SIG-M5 treated with dmso at 0.1 percent for 504 hours (cell line): Measurements from ENCODE around the gene TSC2.
"Not testable (repeated sequence)": the region's sequence is repeated elsewhere in the genome, so short reads cannot be mapped to it uniquely, and the experiment has no call there.

Source experiments
- DNase-seq: peaks from one replicate; lab custom pipeline; 2025; ENCODE audit not compliant: unreplicated experiment; lab: John Stamatoyannopoulos, UW

TSC2 gene

DNA sequence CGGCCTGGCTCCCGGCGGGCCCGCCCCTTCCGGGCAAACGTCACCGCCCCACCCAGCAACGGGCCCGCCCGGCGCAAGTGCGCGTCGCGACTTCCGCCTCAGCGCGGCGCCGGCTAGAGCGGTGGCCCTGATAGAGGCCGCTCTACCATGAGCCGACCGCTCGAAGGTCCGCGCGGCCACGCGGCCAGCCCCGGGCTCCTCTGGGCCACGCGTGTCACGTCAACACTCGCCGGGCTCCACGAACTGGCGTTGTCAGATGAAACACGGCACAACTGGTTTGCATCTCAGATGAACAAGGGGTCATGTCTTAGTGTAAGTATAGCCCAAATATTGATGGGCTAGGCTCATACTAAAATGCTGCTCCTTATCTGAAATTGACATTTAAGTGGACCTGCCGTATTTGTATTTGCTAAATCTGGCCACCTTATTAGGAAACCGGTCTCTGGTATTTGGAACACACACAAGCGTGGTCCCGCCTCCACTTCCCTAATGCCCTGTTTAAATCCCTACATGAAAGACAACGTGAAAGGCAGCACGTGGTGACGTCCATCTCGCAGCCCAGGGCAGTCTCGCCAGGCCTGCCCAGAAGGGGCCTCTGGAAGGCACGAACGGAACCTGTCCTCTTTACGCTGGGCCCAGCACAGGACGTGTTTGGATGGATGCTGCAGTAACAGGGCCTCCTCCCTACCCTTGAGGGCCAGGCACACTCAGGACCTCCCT is 37.8 kb upstream of the TSC2 start, which contains the start of gene ZNF598:
Gene ZNF598, minus strand, starts transcription at position 31 of the 720 bp plus-strand sequence.
- peak; percentile 63 for DNase-seq

DNA sequence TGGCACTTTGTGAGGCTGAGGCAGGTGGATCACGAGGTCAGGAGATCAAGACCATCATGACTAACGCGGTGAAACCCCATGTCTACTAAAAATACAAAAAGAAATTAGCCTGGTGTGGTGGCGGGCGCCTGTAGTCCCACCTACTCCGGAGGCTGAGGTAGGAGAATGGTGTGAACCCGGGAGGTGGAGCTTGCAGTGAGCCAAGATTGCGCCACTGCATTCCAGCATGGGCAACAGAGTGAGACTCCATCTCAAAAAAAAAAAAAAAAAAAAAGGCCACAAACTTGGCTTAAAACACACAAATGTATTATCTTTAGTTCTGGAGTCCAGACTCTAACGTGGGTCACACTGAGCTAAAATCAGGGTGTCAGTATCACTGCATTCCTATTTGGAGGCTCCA is 36.1 kb upstream of the TSC2 start:
- not testable (repeated sequence) for DNase-seq

DNA sequence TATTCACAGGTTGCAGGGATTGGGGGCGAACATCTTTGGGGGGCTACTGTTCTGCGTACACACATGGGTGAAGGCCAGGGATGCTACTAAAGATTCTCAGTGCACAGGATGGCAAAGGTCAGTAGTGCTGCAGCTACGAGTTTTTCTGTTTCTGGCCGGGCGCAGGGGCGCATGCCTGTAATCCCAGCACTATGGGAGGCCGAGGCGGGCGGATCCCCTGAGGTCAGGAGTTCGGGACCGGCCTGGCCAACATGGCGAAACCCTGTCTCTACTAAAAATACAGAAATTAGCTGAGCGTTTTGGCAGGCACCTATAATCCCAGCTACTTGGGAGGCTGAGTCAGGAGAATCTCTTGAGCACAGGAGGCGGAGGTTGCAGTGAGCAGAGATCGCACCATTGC is 34.3 kb upstream of the TSC2 start:
- DNase-seq: no peak

DNA sequence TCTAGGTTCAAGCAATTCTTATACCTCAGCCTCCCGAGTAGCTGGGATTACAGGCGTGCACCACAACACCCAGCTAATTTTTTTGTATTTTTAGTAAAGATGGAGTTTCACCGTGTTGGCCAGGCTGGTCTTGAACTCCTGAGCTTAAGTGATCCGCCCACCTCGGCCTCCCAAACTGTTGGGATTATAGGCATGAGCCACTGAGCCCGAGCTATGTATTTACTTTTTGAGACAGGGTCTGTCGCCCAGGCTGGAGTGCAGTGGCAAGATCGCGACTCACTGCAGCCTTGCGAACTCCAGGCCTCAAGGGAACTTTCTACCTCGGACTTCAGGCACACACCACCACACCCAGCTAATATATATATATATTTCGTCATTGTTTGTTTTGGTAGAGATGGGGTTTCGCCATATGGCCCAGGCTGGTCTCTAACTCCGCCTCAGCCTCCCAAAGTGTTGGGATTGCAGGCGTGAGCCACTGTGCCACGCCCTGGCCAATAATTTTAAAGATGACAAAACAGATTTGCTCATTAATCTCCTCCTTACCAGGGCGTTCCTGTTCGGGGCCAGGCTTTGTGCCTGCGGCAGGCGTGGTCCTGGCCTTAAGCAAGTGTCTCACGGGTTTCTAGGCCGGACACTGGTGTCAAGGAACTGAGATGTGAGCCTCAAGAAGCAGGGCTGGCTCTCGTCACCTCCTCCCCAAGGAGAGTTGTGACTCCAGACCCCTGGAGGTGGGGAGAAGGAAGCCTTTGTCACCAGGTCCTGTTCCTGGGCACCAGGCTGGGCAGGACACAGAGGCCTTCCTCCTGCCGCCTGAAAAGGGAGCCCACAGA is 32.5 kb upstream of the TSC2 start:
- peak; percentile 93 for DNase-seq

- DNase-seq: no peak
These were observed 31.9 kb upstream of the TSC2 start for GRCh38 chr16:2015947-2016208.

DNA sequence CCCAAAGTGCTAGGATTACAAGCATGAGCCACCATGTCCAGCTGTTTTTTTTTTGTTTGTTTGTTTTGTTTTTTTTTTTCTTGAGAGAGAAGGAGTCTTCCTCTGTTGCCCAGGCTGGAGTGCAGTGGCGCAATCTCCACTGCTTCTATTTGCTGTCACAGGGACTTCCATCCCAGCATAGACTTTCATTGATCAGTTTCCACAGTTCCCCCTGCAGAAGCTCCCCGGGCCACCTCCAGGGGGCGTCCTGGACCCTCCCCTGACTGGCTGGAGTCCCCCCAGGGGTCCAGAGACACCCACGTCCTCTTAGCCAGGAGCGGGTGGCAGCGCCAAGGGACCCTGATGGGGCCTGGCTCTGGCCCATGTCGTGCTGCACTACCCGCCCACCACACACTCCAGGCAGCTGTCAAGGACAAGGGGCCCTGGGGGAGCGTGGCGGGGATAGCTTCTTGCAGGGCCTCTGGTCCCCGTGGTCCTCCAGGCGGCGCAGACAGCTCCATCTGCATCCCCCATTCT is 31.3 kb upstream of the TSC2 start:
- DNase-seq: peak; percentile 49

DNA sequence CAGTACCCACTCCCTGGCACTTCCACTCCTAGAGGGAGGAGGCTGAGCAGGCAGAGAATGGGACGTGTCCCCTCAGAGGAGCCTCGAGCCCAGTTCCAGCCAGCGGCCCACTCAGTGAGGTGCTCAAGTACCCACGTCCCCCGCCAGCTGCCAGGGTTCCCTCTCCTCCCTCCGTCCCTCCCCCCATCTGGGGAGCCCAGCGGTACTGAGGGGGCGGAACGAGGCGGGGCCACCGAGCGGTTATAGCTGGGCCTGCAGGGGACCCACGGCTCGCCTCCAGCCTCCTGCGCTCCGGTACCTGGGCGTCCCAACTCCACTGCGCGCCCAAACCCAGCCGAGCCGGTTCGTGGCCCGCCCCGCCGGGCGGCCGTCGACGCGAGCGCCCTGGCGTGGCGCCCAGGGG is 28.3 kb upstream of the TSC2 start, which contains the start of gene NPW:
Gene NPW, plus strand, starts transcription at position 268 of the 403 bp plus-strand sequence.
- DNase-seq: peak; percentile 21

DNA sequence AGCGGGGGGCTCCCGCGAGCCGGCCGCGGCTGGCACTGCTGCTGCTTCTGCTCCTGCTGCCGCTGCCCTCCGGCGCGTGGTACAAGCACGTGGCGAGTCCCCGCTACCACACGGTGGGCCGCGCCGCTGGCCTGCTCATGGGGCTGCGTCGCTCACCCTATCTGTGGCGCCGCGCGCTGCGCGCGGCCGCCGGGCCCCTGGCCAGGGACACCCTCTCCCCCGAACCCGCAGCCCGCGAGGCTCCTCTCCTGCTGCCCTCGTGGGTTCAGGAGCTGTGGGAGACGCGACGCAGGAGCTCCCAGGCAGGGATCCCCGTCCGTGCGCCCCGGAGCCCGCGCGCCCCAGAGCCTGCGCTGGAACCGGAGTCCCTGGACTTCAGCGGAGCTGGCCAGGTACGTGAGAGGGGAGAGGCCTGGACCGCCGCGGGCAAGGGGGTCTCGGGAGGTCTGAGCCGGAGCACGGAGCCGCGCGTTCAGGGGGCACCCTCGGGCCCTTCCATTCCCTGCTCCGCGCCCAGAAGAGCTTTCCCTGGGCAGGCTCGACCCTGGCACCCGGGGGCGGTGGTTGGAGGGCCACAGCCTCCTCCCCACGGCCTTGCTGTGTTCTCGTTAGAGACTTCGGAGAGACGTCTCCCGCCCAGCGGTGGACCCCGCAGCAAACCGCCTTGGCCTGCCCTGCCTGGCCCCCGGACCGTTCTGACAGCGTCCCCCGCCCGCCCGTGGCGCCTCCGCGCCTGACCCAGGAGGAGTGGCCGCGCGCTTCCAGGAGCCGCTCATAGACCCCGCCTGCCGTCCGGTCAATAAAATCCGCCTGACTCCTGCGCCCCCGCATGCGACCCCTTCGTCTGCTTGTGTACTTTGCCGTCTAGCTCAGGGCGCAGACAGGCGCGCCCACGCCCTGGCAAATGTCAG is 27.6 kb upstream of the TSC2 start:
- DNase-seq: no peak

GRCh38 chr16:2022723-2023091 is 25.1 kb upstream of the TSC2 start:
- no peak for DNase-seq

- DNase-seq: peak; percentile 72
These were observed 24.4 kb upstream of the TSC2 start for GRCh38 chr16:2023092-2024031.

DNA sequence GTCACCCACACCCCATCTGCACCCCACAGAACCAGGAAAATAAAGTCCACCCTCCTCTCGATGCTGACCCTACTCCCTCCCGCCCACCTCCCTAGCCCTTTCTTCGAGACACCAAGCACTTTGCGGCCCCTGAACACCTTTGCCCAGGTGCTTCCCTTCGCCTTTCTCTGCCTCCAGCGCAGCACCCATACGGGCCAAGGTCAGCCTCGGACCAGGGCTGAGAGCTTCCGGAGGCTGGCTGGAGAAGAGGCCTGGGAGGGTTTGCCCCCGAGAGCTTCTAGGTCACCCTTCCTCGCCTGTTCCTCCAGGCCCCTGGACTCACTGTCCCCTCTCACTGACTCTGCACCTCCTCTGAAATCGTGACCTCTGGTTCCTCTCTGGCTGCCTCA is 23.8 kb upstream of the TSC2 start:
- no peak for DNase-seq

DNA sequence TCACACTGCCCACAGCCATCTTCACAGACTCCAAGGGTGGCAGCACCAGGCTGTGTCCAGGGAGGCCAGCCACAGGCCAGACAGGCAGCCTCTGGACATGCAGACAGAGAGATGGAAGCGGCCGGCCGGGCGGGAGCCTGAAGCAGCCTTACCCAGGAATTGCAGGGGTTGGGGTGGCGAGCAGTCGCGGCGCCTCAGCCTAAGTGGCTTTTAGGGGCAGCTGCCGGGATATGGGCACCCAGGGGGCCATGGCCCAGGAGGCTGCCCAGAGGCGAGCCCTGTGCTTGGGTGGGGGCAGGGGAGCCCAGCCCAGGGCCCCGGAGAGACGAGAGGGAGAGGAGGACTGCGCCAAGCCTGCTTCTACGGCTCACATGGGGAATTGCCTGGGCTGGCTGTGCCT is 22.5 kb upstream of the TSC2 start:
- DNase-seq: no peak

- DNase-seq: no peak
These were observed 21.8 kb upstream of the TSC2 start for GRCh38 chr16:2025878-2026460.

GRCh38 chr16:2026461-2027023 is 21.2 kb upstream of the TSC2 start, which contains the start of gene NHERF2:
Gene NHERF2 (plus strand): TSS chr16:2026902. CDS start chr16:2027006, 104 bp downstream.
- DNase-seq: peak; percentile 9

- no peak for DNase-seq
These were observed 20.5 kb upstream of the TSC2 start for GRCh38 chr16:2027024-2028010.

- DNase-seq: no peak
These were observed 19.6 kb upstream of the TSC2 start for GRCh38 chr16:2028146-2028545.

DNA sequence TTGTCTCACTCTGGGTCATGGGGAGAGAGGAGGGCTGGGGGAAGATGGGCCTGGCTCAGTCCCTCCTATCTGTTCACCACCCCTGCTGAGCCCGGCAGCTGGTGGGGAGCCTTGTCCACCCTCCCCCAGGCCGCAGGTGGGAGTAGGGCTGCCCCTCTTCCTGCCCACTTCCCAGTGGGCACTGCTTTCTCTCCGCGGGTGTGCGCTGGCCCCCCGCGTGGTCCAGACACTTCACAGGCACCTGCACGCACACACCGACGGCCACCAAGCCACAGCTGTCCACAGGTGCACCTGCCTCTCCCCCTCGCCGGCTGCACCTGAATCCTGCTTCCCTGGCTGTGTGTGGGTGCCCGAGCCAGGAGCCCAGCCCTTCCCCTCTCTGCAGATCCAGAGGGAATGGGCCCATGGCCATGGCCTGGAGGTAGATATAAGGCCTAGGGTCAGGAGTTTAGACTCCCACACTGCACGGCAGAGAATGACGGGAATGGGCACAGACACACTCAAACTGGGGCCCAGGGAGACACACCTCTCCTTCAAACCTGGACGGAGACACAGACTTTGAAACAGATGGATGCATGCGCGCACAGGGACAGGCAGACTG is 19.1 kb upstream of the TSC2 start:
- DNase-seq: no peak

- DNase-seq: no peak
These were observed 18.4 kb upstream of the TSC2 start for GRCh38 chr16:2029350-2029749.
